Esophagus muscularis mucosa (tissue), 4 donors: ENCODE data around the gene S1PR3. TPM values are rescaled to one million over a fixed set of nuclear protein-coding genes. Genes with fewer than 3 reads are reported as not detected.

ENCODE experiments used
- DNase-seq: peaks from one replicate; pipeline ENCODE4 v3.0.0-alpha.2; 2017; ENCODE audit errors: extremely low spot score
- H3K27ac ChIP-seq, 4 donors: fragments of 200-600 bp; sonication (generic); replicated peaks in 1 of 4; 1 replicate in 3 of 4; 2 replicates in 1 of 4; pipeline ENCODE4 v1.5.1; 2016 to 2019; ENCODE audit warnings: mild to moderate bottlenecking in 1 of 4
- H3K27me3 ChIP-seq, 4 donors: fragments of 200-600 bp; sonication (generic); one replicate each; pipeline versions ENCODE4 v1.5.1 to v1.6.0; 2016 to 2019
- H3K36me3 ChIP-seq, 4 donors: fragments of 200-600 bp; sonication (generic); one replicate each; pipeline ENCODE4 v1.5.1; 2016 to 2019
- H3K4me1 ChIP-seq, 4 donors: fragments of 200-600 bp; sonication (generic); one replicate each; pipeline ENCODE4 v1.5.1; 2016 to 2019
- H3K4me3 ChIP-seq, 4 donors: fragments of 200-600 bp; sonication (generic); 1 replicate in 2 of 4; 2 replicates in 2 of 4; pipeline ENCODE4 v1.5.1; 2016 to 2019; ENCODE audit warnings: mild to moderate bottlenecking in 4 of 4, moderate library complexity in 1 of 4
- H3K9me3 ChIP-seq, 4 donors: fragments of 200-600 bp; sonication (generic); 1 replicate in 3 of 4; 2 replicates in 1 of 4; pipeline ENCODE4 v1.5.1; 2016 to 2019
- CTCF ChIP-seq, 3 experiments: fragments of 200-600 bp in 2 of 3; fragments of 450-650 bp in 1 of 3; sonication (generic) in 2 of 3; IDR thresholded peaks; one replicate each; pipeline ENCODE4 v1.5.1; 2017 to 2019; ENCODE audit warnings: antibody characterized with exemption in 3 of 3, mild to moderate bottlenecking in 2 of 3, moderate library complexity in 1 of 3
- EP300 ChIP-seq: sonication (generic); formaldehyde crosslinking; IDR thresholded peaks from one replicate; pipeline ENCODE4 v1.6.1; 2017; ENCODE audit warnings: antibody characterized with exemption
- POLR2A ChIP-seq: fragments of 450-650 bp; IDR thresholded peaks from one replicate; pipeline ENCODE4 v1.6.1; 2017; ENCODE audit warnings: antibody characterized with exemption, moderate library complexity, mild to moderate bottlenecking, low read depth
- POLR2AphosphoS5 ChIP-seq, 2 donors: sonication (generic); formaldehyde crosslinking; IDR thresholded peaks; one replicate each; pipeline ENCODE4 v1.6.1; 2017; ENCODE audit warnings: antibody characterized with exemption in 2 of 2
- WGBS: methylation state at CpG from one replicate; pipeline ENCODE4 v1.1.5; 2018; 5-methylcytosine and 5-hydroxymethylcytosine counted together
- intact Hi-C: fragments of 100-400 bp; cut with DNase I; formaldehyde crosslinking; loops from one replicate; pipeline ENCODE4 v1.15.1; 2023
- total RNA-seq, 4 donors: library from RNA; depleted of rRNA; stranded (reverse); fragments of >200 nt; gene quantifications; one replicate each; pipeline versions ENCODE4 v1.1.0 to v1.2.1, GENCODE V29; 2016

Gene S1PR3
- total RNA-seq, 4 donors from 2014 or later, result 184 to 340 (median 223) TPM

- TF ChIP-seq POLR2AphosphoS5 (IDR thresholded peaks at IDR 0.05) (peak; percentile 16 to 57), EP300 (no peak), POLR2A (no peak), CTCF (IDR thresholded peaks at IDR 0.05) (no peak)
- DNase-seq, result peak; percentile 77
- Histone ChIP-seq H3K27ac (peak overlapping the region in 3 of 4 donors; percentile 13 to 92 (median 81)), H3K9me3 (no peaks in the 10 kb centered on the region), H3K36me3 (no peaks in the 10 kb centered on the region), H3K4me1 (peaks cover 29 to 62% (median 54%) of the 10 kb centered on the region in 4 donors), H3K27me3 (no peaks in the 10 kb centered on the region), H3K4me3 (no peak overlapping the region)
- intact Hi-C loops, result loop anchor here (5.0 kb wide), 1 partner anchor 39 kb away; no protein-coding TSS in a partner anchor
- WGBS, result 74% methylated on average over 5 of the region's 5 CpGs
Observed at GRCh38 chr9:88947581-88948573, 43.4 kb upstream of the S1PR3 start.

- H3K27ac ChIP-seq, result peak overlapping the region; percentile 69 to 92 (median 80)
- H3K9me3 ChIP-seq, result no peaks in the 10 kb centered on the region
- TF ChIP-seq EP300 (peak; percentile 64), POLR2AphosphoS5 (IDR thresholded peaks at IDR 0.05) (peak; percentile 64 to 66), CTCF (IDR thresholded peaks at IDR 0.05) (no peak)
- intact Hi-C loops, result loop anchor here (5.0 kb wide), 1 partner anchor 38 kb away; no protein-coding TSS in a partner anchor
- H3K27me3 ChIP-seq, result no peaks in the 10 kb centered on the region
- WGBS, result 14% methylated on average over 9 of the region's 9 CpGs
- peak; percentile 92 for DNase-seq
- peaks cover 38 to 75% (median 67%) of the 10 kb centered on the region in 4 donors for H3K4me1 ChIP-seq
- H3K4me3 ChIP-seq, result no peak overlapping the region
- H3K36me3 ChIP-seq, result no peaks in the 10 kb centered on the region
Observed at GRCh38 chr9:88949425-88949824, 41.8 kb upstream of the S1PR3 start.

- 0% methylated on average over 1 of the region's 1 CpG for WGBS
- Histone ChIP-seq H3K9me3 (no peaks in the 10 kb centered on the region), H3K36me3 (no peaks in the 10 kb centered on the region), H3K27me3 (no peaks in the 10 kb centered on the region), H3K4me3 (peak overlapping the region in 1 of 4 donors; percentile 2), H3K27ac (peak overlapping the region; percentile 69 to 92 (median 80)), H3K4me1 (peaks cover 38 to 75% (median 67%) of the 10 kb centered on the region in 4 donors)
- no peak for DNase-seq
- intact Hi-C loops, result loop anchor here (5.0 kb wide), 1 partner anchor 37 kb away; no protein-coding TSS in a partner anchor
- TF ChIP-seq POLR2AphosphoS5 (IDR thresholded peaks at IDR 0.05) (no peak), POLR2A (no peak), EP300 (no peak)
Observed at GRCh38 chr9:88949961-88950340, 41.3 kb upstream of the S1PR3 start.

- DNase-seq, result peak; percentile 90
- Histone ChIP-seq H3K9me3 (no peaks in the 10 kb centered on the region), H3K36me3 (no peaks in the 10 kb centered on the region), H3K4me3 (peak overlapping the region in 1 of 4 donors; percentile 2), H3K4me1 (peaks cover 38 to 75% (median 67%) of the 10 kb centered on the region in 4 donors), H3K27me3 (no peaks in the 10 kb centered on the region), H3K27ac (peak overlapping the region; percentile 69 to 92 (median 80))
- peak in 1 of 2 donors; percentile 56 for TF ChIP-seq POLR2AphosphoS5 (IDR thresholded peaks at IDR 0.05)
- TF ChIP-seq CTCF (IDR thresholded peaks at IDR 0.05), result no peak
- TF ChIP-seq POLR2A, result no peak
- WGBS, result 45% methylated on average over 10 of the region's 10 CpGs
- intact Hi-C loops, result no loop called here
Observed at GRCh38 chr9:88950341-88951154, 40.7 kb upstream of the S1PR3 start.
